GM18907 (cell line): ENCODE measurements around the gene BEGAIN.

Experiments
- ATAC-seq: cut with Tn5 transposase; IDR thresholded peaks from one replicate; pipeline ENCODE4 v1.9.1; 2021; ENCODE audit warnings: mild to moderate bottlenecking, moderate library complexity; ENCODE audit not compliant: unreplicated experiment

BEGAIN gene, protein sequence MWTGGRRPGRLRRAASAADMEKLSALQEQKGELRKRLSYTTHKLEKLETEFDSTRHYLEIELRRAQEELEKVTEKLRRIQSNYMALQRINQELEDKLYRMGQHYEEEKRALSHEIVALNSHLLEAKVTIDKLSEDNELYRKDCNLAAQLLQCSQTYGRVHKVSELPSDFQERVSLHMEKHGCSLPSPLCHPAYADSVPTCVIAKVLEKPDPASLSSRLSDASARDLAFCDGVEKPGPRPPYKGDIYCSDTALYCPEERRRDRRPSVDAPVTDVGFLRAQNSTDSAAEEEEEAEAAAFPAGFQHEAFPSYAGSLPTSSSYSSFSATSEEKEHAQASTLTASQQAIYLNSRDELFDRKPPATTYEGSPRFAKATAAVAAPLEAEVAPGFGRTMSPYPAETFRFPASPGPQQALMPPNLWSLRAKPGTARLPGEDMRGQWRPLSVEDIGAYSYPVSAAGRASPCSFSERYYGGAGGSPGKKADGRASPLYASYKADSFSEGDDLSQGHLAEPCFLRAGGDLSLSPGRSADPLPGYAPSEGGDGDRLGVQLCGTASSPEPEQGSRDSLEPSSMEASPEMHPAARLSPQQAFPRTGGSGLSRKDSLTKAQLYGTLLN

DNA sequence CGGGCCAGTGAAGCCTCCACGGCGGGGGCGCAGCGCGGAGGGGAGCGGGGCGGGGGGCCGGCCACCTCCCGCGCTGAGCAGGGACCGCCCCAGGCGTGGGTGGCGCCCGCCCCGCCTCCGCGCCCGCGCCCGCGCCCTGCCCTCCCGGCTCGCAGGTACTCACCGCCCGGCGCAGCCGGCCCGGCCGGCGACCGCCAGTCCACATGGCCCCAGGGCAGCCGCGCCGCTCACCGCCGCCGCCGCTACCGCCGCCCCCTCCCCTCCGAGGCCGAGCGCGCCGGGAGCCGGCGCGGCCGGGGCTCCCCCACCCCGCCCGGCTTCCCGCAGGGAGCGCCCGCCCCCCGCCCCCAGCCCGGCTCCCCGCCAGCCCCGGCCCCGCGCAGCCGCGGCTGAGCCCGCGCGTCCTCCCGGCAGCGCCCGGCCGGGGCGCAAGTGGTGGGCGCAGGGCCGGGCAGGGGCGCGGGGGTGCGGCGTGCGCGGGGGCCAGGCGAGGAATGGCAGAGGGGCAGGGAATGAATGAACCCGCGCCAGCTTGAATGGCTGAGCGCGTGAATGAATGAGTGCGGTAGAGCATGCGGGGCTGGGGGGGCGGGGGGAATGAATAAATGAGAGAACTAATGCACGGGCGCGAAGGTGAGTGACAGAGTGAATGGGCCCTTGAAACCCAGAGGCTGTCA lies at the start of gene BEGAIN:
BEGAIN (minus strand) TSS at position 332 of the 677 bp plus-strand sequence; CDS start at position 205, 127 bp downstream.
- no peak for ATAC-seq

DNA sequence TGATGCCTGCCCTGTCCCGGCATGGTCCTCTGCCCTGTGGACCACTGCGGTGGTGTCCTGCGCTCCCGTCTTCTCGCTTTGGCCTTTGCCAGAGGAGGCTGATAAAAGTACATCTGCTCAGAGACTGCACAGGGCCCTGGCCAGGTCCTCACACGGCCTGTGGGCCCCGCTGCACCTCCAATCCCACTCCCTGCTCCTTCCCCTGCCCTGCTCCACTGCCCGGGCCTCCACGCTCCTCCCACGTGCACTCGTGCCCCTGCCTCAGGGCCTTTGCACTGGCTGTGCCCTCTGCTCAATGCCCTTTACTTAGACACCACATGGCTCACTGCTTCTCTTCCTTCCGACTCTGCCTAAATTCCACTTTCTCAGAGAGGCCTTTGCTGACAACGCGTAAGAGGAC lies 49.3 kb upstream of the BEGAIN start:
- no peak for ATAC-seq

DNA sequence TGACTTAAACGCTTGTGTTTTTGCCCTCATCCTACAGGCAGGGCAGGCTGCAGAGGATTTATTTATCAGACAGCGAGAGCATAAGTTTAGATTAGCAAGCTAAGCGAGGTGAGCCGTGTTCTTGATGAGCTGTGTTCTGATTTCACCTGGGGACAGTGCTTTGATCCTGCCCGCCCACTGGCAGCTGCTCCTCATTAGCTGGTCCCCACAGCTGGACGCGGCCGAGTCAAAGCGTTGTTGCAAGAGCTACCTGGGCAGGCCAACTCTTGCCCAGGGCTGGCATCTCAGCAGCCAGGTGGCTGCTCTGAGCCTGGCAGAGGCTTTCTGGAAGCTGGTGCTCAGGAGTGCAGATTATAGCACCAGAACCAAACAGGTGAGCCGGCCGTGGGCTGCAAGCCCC lies 46.8 kb upstream of the BEGAIN start:
- no peak for ATAC-seq

DNA sequence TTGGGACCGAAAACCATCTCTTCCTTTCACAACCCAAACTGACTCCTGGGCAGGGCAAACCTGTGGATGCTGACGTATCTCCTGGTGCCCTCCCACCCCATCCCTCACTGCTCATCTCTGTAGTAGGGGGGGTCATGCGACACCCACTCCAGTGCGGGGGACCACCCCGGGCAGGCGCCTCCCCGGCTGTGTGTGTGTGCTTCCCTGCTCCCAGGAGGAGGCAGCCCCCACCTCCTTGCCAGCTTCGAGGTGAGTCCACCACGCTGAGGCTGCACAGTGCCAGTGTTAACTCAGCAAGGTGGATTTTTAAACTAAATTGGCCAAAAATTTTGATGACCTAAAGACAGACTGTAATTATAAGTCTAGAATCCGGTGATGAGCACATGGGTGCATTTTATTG lies 46.2 kb upstream of the BEGAIN start:
- ATAC-seq = no peak

DNA sequence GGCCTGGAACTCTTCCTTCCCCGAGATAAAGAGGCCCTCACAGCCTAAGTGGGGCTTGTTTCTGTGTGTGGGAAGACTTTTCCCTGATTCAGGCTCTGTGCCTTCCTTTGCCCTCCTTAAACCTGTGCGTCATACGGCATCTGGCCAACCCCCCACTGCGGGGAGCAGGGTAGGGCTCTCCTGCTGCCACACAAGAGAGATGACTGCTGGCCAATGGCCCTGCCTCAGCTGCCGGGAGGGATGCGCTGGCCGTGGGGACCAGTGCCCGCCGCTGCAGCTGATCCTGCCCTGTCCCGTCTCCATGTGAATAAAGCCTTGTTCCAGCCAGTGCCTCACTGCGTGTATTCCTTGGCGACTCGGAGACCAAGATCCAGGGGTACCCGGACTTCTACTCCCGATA lies 42.5 kb upstream of the BEGAIN start:
- no peak for ATAC-seq

DNA sequence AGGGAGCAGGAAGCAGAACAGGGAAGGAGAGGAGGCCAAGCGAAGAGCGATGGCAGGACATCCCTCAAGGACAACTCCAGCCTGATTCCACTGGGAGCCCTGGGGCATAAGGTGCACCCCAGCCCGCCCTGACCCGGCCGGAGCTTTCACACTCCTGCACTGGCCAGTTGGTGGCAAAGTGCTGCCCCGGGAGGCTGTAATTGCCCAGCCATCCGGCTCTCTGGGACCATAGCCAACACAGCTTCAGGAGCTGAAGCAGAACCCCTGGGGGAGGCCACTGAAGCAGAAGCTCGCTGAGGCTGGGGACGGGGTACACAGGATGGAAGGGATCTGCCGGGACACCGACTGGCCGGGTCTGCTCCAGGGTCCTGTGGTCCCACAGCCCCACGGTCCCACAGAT lies 41.9 kb upstream of the BEGAIN start:
- no peak for ATAC-seq

DNA sequence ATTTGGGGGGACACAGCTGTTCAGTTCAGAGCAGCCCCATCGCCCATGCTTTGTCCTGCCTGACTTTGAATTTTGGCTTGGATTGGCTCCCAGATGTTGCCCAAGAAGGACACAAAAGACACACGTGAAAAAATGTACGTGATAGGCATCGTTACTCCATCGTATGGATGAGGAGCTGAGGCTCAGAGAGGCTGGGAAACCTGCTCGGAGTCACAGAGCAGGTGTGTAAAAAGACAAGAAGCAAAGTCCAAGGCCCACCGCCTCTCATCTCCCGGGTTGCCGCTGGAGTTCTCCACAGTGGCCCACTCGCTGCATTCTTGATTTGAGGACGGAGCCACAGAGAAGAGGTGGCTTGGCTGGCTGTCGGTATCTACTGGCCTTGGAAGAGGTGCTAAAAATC lies 41.0 kb upstream of the BEGAIN start:
- no peak for ATAC-seq

DNA sequence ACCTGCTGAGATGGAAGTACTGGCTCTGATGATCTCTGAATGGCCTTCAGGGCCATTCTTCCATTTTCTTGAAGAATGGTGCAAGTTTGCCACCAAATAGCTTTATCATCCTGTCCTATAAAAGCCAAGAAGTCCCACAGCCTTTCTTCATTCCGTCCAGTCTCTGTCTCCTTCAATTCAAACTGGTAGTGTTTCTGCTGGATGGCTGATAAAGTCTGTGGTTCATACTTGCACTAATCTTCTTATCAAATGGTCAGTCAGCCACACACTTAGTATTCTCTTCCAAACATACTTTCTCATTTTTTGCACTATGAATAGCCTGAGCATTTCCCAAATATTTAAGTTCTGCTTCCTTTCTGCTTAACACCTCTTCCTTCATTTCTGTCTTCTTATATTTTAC lies 39.4 kb upstream of the BEGAIN start:
- no peak for ATAC-seq

DNA sequence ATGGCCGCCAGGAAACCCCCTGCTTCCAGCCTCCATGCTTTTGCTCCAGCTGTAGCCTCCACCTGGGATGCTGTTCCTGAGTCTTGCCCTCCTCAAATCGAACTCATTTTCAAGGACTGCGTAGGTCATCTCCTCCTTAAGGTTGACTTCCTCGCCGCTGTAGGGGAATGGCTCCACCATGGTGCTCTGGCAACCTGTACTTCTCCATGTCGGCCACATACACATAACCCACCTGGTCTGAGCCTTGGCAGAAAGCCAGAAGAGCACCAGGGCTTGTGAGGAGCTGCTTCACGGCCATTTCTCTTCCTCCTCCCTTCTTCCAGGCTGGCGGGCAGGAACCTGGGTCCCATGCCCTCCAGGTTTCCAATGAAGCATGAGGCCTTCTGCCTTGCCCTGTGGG lies 36.7 kb upstream of the BEGAIN start:
- no peak for ATAC-seq

DNA sequence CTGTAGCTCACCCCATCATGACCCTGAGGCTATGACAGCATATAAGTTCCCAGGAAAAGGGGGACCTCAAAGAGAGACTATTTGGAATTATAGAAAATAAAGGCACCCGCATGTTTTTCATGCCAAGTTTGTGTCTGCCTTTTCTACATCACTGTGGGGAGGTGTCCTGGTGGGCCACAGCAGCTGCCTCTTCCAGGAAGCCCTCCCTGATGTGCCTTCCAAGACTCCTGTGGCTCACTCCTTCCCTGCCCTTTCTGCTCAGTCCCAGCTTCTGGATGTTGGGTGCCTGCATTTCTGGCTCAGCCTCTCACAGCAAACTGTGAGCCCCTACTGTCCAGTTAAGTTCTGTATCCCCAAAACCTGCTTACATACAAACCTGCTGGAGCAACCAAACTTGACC lies 36.3 kb upstream of the BEGAIN start:
- ATAC-seq = no peak

DNA sequence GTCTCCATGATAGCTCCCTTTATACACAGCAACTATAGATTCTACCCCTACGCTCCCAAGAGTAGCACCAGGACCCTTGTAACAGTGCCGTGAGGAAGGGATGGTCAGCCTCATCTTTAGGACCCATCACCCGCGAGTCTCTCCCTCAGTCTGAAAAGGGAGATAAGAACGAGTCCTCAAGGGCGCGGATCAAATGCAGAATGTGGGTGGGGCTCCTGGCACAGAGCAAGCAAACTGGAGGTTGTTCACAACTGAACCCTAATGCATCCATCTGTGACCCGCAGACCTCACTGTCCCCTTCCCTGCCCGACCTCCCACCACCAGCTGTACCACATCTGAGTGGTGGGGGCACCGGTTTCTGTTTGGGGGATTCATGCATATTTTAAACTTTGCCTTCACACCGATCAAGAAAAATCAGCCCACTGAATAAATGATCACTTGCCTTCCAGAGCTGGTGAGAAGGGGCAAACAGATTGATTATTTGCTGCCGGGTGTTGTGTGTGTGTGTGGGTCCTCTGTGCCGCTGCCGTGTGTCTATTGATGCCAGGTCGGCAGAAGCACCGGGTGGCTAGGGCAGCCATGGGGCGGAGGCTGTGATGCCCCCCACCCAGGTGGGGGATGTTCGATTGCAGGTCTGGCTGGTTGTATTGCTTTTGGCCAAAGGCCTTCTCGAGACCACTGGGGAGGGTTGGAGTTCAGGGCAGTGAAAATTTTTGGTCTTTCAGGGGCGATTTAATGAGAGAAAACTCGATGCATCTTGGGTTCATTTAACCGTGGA lies 35.7 kb upstream of the BEGAIN start:
- ATAC-seq = no peak

DNA sequence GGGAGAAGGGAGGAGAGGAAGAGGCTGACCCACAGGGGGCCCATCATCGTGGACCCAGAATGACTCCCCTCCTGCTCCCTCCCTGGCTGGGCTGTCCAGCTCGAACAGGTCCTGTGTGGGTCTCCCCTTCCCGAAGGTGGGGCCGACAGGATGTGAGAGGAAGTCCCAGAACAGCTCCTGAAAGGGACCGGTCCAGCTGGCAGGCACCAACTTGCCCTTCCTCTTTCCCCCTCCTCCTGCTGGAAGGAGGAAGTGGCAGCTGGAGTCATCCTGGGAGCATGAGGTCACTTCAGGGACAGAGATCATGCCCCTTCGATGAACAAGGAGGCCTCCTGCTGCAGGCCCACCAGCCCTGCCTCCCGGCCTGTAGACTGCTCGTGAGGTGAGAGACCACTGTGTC lies 35.0 kb upstream of the BEGAIN start:
- ATAC-seq = no peak

DNA sequence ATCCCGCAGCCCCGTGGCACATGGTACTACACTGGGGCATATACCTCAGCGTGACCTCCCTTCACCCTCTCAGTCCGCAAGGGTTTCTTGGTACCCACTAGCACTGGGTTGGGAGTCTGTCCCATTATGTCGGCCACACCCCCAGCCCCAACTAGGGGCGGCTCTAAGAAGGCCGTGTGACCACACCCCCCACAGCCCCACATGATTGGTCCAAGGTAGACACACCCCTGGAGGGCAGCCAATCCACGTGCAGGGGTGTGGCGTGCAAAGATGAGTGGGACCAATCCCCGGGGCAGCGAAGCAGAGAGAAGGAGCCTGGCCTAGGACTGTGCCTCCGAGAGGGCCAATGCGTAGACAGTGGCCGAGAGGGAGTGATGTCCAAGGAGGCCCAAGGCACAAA lies 34.6 kb upstream of the BEGAIN start:
- ATAC-seq = no peak

DNA sequence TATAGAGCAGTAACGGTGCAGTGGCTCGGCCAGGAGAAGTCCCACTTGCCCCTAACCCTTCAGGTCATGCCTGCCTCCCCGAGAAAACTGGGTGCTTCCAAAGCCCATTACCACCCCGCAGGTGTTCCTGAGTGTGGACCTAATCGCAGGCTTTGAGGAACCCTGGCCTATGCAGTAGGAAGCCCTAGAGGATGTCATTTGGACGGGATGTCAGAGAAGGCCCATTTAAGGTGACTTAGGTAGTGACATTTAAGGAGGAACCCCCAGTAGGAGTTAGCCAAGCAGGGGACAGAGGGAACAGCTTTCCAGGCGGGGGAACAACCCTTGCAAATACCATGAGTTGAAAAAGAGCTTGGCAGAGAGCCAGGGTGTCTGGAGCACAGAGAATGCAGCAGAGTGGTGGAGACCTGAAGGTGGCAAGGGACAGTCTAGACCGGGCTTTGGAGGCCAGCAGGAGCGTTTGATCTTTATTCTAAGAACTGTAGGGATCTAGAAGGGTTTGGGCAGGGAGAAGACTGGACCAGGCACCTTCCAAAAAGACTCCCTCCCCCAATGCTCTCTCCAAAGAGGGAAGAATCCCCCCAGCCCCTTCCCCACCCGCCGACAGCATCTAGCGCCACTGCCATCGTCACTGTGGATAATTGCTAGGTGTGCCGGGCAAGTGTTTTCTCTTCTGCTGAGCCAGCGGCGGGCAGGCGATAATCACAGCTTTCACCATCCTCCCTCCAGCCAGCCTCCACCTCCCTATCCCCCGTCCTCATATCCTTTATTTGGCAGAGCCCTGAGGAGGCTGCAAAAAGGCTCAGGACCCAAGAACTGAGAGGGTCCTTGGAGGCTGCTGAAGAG lies 33.3 kb upstream of the BEGAIN start:
- no peak for ATAC-seq

DNA sequence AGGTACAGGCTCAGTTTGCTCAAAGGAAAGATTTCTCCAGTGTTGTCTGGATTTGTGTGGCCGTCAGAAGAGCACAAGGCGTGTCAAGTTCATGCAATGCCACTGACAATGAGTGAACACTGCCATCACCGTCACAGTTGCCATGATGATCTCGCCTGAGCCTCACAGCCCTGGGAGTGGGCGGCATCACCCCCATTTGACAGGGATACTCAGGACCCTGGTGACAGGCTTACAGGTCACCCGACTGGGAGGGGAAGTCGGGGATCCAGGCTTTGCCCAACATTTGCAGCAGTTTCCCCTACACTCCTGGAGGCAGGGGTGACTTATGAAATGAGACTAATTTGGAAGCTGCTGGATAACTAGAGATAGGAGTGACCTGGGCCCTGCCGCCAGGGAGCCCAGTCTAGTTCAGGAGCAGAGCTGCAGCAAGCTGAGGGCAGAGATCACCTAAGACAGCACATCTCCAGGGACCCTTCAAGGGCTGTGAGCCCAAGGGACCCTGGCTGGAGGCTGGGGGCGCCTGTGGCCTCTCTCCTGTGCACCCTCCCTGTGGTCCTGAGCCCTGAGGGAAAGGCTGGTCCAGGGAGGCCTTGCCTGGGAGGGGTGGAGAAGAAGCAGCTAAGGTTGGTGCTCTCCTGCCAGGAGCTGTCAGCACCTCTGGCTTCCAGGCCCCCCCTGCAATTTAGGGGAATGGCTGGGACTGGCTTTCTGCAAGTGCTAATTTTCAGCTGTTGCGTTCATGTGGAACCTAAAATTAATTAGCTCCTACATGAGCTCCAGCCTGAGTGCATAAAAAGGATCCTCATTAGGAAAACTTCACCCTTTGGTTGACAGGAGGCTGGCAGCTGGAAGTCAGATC lies 32.4 kb upstream of the BEGAIN start:
- ATAC-seq = no peak

DNA sequence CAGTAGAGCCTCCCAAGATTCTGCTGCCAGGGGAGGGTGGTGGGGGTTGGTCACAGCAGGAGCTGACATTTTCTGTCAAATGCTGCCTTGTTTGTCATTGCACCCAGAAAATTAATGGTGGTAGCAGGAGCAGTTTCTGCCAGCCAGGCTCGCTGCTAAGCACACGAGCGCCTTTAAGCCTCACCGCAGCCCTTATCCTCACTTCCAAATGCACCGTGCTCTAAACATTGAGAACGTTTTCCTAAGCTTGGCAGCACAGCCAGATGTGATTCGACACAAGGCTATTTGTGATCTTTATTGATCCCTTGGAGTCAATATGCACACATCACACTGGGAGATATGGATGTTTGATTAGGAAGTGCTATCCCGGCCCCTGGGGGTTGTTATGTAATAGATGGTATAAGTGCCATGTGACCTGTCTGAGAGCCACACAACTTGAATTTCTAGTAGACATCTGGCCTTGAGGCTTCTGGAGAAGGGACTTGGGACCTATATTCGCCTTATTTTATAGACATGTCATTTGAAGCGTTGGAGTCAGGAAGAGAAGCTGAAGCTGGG lies 31.6 kb upstream of the BEGAIN start:
- no peak for ATAC-seq

DNA sequence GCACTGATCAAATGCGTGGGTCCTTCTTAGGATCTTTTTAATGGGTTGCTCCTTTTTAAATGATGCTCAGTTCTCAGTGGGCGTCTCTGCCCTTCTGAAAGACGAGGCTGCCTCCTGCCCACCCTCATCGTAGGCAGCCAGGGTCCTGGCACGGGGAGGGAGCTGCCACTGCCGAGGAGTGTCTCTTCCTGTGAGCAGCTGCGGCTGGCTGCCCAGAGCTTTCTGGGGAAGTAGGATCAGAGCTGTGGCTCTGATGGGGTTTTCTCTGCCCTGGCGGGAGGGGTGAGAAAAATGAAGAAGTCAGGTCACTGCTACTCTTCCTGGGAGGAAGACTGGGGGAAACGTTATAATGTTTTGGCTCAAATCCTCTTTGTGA lies 31.1 kb upstream of the BEGAIN start:
- ATAC-seq = no peak

DNA sequence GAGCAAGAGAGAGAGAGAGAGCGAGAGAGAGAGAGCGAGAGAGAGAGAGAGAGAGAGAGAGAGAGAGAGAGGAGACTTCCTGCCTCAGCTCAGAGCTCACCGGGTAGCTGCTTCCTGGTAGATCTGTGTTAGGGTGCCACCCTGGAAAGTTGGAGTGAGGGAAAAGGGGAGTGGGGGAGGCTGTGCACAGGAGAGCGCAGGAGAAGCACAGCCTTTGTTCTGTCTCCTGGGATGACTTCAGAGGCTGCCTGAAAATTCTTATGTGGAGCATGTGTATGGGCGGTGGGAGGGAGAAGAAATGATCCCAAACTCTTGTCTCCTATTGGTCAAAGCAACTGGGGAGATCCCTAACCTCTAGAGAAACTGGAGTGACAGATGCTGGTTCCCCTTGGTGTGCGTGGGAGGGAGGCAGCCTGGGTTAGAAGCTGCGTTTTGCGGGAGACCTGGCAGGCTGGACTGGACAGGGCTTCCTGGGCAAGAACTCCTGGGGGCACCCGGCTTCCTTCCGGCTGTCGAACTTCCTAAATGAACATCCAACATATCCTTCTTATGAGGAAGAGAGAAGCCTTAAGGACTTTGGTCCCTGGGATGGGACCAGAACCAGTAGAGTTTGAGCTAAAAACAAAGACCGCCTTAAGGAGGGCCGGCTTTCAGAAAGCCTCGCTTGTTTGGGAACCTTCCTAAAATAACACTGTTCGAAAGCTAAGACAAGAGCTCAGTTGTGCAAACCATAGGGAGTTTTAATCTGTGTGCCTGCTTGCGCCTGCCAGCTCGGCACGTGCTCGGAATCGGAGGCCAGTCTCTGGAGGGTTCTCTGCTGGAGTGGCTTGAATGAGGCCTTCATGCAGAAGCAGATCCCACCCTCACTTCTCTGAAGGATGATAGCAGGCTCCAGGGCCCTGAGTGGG lies 30.4 kb upstream of the BEGAIN start:
- no peak for ATAC-seq
